Activated naive CD4-positive, alpha-beta T cell treated with anti-CD3 and anti-CD28 coated beads, Interleukin-2, amount 50 U/mL, for 16 hours (primary cell): ENCODE results near the gene TMEM135.
"Not testable (repeated sequence)": the region's sequence is repeated elsewhere in the genome, so short reads cannot be mapped to it uniquely, and the experiment has no call there.

Experiments
- DNase-seq: peaks from one replicate; pipeline ENCODE4 v3.0.0-alpha.2; 2020

Gene TMEM135

DNA sequence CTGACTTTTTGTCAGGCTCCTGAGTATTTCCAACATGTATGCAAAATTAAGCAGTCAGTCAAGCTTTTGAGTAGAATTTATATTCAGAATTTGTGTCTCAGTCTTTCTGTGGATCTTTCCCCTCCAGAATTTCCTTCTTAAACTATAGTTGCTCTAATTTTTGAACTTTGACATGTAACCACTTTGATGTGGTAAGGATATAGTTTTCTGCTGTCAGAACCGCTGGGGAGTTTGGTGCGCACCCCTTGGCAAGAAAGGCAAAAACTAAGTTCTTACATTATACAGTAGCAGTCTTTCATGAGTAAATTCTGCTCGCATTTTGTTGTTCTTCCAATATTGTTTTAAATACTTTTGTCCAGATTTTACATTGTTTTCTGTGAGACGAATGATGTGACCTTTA, 105.9 kb downstream of the TMEM135 start:
- DNase-seq, result no peak

DNA sequence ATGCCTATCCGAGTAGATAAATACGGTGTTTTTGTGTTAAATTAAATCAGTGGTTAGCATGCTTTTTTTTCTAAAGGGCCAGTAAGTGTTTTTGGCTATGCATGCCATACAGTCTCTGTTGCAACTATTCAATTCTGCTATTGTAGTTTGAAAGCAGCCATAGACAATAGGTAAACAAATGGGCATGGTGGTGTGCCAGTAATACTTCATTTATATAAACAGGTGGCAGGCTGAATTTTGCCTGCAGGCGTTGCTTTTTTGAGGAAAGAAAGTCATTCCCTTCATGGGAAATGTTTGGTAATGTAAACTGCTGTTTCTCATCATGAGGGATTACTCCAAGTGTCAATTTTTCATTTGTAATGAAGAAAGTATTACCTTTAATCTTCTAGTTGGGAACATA, 106.5 kb downstream of the TMEM135 start:
- DNase-seq, result no peak

- no peak for DNase-seq
Observed at GRCh38 chr11:87148749-87149148, 111.0 kb downstream of the TMEM135 start.

- not testable (repeated sequence) for DNase-seq
Observed at GRCh38 chr11:87149782-87150181, 112.0 kb downstream of the TMEM135 start.

DNA sequence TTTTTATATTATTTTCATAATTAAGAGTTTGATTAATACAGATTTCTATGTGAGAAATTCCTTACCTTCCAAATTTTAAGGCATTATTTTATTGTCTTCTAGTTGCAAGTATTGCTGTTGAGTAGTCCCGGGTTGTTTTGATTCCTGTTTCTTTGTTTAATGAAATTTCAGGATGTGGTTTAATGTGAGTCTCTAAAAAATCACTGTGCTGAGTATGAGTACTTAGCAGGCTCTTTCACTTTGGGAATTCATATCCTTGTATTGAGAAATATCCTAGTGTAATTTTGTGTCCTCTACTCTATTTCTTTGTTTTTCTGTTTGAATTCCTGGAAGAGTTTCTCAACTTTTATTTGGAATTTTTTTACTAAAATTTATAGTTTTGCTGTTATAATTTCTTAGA, 113.2 kb downstream of the TMEM135 start:
- no peak for DNase-seq

- no peak for DNase-seq
Observed at GRCh38 chr11:87154246-87154645, 116.5 kb downstream of the TMEM135 start.

DNA sequence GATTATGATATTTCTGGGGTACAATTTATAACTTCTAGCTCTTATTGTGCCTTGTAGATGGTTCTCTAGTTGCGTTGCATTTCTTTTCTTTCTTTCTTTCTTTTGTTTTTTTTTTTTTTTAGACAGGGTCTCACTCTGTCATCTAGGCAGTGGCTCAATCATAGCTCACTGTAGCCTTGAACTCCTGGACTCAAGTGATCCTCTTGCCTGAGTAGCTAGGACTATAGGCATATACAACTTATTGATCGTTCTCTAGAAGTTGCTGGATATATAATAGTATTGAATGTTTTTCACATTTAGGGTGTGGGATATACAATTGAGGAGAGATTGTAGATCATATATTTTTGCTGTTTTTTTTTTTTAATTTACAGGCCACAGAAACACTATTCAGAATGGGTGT, 119.2 kb downstream of the TMEM135 start:
- DNase-seq, result no peak

DNA sequence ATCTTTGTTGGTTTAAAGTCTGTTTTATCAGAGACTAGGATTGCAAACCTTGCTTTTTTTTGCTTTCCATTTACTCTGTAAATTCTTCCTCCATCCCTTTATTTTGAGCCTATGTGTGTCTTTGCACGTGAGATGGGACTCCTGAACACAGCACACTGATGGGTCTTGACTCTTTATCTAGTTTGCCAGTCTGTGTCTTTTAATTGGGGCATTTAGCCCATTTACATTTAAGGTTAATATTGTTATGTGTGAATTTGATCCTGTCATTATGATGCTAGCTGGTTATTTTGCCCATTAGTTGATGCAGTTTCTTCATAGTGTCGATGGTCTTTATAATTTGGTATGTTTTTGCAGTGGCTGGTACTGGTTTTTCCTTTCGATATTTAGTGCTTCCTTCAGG, 131.3 kb downstream of the TMEM135 start:
- not testable (repeated sequence) for DNase-seq

- DNase-seq, result no peak
Observed at GRCh38 chr11:87173185-87174039, 135.7 kb downstream of the TMEM135 start.

DNA sequence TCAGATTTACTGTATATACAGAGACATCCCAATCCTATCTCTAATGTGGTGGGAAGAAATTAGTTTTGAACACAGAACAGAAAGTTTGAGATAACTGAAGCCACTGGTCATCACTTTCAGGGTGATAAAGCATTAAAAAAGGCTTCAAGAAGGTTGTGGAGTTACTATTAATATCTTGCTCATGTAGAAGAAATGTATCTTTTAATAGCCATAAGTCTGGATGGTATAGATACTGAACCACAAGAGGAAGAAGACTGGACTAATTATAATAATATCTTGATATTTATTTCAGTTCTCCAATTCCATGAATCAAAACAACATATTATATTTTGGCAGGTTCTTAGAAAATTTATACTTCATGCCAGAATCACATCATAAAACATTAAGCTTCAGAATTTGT, 137.1 kb downstream of the TMEM135 start:
- DNase-seq, result no peak

- no peak for DNase-seq
Observed at GRCh38 chr11:87176044-87176443, 138.3 kb downstream of the TMEM135 start.

DNA sequence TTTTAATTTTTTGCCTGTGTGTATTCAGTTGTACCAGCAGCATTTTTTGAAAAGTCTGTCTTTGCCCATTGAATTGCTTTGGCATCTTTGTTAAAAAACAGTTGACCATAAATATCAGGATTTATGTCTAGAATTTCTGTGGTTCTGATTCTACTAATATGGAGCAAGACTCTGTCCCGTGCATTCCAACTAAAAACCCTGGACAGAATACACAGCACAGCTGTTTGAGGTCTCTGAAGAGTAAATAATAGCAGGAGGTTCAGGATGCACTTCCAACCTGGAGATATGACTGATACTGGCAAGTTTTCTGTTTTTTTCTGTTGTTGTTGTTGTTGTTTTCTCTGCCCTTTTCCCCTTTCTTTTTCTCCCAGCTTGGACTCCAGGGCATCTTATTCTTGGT, 141.9 kb downstream of the TMEM135 start:
- DNase-seq, result no peak

DNA sequence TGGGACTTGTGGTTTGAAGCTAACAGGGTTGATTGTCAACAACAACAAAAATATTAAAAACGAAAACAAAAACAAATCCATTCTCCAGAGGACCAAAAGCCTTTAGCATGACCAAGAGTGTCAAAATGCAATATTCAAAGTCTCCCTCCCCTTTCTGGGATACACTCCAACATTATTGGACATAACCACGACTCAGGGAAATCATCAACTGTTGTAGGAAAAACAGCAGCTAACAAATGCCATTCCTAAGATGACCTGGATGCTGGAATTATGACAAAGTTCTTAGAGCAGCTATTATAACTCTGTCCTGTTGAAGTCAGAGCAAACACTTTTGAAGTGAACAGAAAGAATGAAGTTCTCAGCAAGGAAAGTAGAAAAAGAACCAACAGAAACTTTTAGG, 143.0 kb downstream of the TMEM135 start:
- DNase-seq, result no peak

DNA sequence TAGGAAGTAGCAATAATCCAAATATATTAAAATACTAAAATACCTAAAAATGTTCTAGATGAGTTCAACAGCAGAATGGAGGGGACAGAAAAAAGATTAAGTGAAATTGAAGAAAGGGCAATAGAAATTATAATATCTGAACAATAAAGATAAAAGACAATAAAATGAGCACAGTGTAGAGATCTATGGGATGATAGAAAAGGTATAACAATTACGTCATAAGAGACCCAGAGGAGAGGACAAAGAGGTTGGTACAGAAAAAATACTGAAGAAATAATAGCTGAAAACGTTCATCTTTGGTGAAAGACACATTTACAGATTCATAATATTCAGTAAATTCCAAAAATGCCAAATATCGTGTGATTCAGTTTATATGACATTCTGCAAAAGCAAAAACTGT, 143.4 kb downstream of the TMEM135 start:
- no peak for DNase-seq

- DNase-seq, result no peak
Observed at GRCh38 chr11:87185228-87185627, 147.5 kb downstream of the TMEM135 start.

GRCh38 chr11:87187076-87187475, 149.3 kb downstream of the TMEM135 start:
- no peak for DNase-seq

DNA sequence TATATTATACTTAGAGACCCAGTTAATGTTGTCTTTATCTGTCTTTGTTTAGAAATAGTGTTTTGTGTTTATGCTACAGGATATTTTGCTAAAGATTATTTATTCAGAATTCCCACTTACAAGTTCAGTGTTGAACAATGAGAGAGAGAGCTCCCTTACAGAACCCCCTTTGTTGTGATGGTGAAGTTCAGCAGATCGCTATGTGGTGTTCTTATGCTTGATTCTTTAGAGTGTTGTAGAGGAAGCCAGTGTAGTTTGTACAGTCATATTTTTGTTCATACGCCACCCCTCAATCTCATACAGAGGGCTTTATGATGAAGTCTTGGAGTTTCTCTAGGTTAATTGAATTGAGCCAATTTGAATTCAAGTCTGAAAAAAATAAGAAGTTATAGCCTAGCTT, 150.2 kb downstream of the TMEM135 start:
- DNase-seq, result no peak

GRCh38 chr11:87188396-87188795, 150.7 kb downstream of the TMEM135 start:
- DNase-seq, result not testable (repeated sequence)

DNA sequence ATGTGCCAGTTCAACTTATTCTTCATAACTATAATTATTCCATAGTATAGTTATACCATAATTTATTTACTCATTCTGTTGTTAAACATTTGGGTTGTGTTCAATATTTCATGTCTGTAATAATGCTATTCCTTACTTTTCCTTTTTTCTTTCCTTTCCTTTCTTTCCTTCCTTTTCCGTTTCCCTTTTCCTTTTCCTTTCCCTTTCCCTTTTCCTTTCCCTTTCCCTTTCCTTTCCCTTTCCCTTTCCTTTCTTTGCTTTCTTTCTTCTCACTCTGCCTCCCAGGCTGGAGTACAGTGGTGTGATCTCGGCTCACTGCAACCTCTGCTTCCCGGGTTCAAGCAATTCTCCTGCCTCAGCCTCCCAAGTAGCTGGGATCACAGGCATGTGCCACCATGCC, 151.2 kb downstream of the TMEM135 start:
- DNase-seq, result not testable (repeated sequence)

DNA sequence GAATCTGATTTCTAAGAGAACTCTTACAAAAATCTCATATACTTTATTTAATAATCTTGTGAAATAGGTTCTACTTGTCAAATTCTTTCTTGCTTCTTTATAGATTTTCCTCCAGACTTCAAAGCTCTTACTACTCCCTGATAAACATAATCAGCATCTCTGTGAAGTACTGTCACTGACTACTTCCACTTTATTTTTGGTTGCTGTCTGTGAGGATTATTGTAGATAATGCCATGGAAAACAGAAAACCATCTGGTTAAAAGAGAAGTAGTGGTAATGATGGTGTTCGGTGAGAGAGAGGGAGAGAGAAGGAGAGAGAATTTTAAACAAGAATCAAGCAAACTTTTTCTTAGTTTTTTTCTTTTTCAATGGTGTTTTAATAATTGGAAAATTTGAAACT, 152.3 kb downstream of the TMEM135 start:
- no peak for DNase-seq

DNA sequence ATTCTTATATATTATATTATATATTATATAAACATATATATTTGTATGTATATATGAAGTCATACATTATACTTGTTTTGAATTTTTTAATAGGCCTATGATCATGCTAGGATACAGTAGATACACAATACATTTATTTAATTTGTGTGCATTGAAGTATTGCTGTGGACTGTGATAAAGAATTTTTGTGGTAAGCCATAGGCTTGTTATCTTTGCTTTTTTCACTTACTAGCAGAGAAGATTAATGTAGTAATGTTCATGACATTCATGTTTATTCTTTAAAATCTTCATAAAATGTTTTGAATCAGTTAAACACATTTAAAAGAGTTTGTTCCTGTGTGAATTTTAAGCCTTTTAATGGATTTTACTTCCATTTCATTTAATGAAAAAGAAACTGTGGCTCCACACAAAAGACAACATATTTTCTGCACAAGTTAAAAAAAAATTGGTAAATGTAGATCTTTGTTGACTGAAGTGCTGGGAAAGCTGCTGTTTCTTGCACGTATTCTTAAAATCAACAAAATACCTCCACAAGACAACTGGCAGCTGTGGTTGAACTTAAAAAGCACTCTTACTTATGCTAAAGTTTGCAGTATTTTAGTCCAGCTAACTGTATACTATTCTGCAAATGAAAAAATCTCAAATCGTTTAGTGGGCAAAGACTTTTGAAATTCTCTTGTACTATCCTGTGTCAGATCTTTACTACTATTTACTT, 156.2 kb downstream of the TMEM135 start:
- DNase-seq, result no peak

- no peak for DNase-seq
Observed at GRCh38 chr11:87194985-87195820, 157.5 kb downstream of the TMEM135 start.

DNA sequence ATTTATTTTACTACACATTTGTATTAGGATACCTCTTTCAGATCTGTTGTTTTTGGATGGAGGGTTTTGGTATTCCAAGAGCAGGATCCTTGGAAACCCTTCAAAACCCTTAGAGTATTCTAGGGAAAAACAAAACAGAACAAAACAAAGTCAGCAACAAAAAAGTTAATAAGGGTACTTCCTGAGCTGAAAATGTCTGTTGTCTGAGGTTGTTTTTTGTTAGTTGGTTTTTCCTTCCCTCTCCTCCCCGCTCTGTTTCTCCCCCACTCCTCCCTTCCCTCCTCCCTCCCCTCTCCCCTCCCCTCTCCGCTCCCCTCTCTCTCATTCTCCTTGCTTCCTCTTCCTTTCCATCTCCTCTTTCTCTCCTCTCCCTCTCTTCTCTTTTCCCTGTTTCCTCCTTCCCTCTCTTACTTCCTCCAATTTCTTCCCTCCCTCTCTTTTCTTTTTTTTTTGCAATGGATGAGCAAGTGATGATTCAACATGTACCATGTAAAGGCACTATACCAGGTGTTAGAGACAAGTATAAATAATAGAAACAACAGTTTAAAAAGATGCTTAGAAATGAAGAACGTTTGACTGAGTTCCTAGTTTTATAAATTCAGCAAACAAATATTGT, 160.6 kb downstream of the TMEM135 start:
- no peak for DNase-seq
